Activated CD4-positive, CD25-positive, alpha-beta regulatory T cell treated with anti-CD3 and anti-CD28 coated beads, Interleukin-2, amount 50 U/mL, for 72 hours (primary cell): ENCODE data around the gene SEMA4D.

Experiments used
- DNase-seq: peaks from one replicate; pipeline ENCODE4 v3.0.0; 2021

The SEMA4D gene, protein sequence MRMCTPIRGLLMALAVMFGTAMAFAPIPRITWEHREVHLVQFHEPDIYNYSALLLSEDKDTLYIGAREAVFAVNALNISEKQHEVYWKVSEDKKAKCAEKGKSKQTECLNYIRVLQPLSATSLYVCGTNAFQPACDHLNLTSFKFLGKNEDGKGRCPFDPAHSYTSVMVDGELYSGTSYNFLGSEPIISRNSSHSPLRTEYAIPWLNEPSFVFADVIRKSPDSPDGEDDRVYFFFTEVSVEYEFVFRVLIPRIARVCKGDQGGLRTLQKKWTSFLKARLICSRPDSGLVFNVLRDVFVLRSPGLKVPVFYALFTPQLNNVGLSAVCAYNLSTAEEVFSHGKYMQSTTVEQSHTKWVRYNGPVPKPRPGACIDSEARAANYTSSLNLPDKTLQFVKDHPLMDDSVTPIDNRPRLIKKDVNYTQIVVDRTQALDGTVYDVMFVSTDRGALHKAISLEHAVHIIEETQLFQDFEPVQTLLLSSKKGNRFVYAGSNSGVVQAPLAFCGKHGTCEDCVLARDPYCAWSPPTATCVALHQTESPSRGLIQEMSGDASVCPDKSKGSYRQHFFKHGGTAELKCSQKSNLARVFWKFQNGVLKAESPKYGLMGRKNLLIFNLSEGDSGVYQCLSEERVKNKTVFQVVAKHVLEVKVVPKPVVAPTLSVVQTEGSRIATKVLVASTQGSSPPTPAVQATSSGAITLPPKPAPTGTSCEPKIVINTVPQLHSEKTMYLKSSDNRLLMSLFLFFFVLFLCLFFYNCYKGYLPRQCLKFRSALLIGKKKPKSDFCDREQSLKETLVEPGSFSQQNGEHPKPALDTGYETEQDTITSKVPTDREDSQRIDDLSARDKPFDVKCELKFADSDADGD

DNA sequence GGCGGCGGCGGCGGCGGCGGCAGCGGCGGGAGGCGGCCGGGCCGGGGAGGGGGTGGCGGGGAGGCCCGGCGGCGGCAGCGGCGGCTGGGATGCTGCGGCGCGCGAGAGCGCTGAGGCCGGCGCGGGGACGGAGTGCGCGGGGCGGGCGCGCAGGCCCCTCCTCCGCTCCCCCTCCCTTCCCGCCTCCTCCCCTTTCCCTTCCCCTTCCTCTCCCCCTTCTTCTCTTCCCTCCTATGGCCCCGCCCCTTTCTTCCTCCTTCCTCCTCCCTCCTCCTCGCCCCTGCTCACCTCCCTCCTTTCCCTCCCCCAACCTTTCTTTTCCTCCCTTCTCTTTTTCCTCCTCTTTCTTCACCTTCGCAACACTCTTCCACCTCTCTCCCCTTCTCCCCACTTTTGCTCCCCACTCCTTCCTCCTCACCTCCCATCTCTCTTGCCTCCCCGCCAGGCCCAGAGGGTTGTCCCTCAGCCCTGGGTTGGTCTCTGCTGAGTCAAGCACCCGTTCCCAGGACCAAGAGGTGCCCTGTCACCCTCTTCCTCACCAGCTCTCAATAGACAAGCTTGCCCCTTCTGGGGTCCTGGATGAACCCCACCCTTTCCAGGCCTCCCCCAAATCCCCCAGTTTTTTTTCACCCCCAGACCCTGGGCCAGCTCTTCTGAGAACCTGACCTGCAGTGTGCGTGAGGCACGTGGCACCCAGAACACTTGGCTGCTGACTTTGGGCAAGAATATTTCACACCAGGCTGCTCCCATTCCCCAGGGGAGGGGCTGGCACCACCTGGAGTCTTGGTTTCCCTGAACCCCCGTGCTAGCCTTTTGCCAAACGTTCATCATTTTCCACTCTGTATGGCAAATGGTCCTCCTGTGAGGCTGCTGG is at the start of gene SEMA4D:
TSS of gene SEMA4D (minus strand) at position 136 of the 874 bp plus-strand sequence. CDS start 92,657 bp downstream, outside the sequence.
- no peak for DNase-seq

DNA sequence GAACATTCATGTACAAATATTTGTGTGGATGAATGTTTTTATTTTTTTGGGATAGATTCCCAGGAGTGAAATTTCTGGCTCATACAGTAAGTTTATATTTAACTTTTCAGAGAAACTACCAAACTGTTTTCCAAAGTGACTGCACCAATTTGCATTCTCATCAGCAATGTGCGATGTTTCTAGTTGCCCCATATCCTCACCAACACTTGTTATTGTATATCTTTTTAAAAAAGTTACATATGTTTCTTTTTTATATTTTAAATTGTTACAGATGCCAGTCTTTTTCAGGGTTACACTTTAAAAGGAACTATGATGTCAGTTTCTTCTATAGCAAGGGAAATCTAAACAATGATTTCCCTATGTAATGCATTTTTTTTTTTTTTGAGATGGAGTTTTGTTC is 49.1 kb upstream of the SEMA4D start:
- no peak for DNase-seq

DNA sequence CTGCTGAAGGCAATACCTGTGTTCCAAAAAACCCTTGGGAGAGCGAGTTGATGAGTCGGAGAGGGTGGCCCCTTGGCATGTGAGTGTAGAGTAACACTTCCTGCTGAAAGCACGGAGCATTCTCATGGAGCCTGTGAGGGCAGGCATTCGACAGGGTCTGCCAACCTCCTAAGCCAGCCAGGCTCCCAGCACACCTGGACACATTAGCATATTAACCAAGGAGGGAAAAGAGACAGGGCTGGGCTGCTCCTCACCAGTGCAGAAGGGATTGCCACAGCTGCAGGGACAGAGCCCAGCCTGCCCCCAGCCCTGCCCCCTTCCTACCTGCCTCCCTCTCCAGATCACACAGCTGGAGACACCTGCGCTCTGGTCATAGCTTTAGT is 46.4 kb upstream of the SEMA4D start:
- no peak for DNase-seq

DNA sequence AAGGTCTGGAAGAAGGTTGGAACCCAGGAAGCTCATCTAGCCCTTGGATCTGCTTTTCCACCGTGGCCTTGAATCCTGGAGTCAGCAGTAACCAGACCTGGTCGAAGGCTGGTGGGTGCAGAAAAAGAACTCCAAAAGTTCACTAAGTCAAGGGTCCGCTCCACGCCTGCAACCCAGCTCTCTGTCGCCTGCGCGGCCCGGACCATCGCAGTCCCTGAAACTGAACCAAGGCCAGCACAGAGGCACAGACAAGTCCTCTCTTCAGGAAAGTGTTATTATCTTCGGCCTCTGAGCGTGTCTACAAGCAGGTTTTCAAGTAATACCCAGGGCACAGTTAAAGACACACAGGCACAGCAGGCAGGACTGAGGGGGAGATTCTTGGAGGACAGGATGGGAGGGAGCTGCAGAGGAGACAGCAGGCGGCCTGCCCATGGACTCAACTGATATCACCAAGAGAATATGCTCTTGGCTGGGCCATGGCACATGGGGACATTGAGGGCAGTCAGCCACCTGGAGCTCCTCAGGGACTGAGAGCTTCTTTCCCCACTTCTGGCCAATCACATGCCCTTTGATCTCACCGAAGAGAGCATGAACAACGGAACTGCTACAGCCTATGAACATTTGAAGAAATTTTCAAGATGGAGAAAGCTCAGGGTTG is 45.8 kb upstream of the SEMA4D start:
- DNase-seq = no peak

DNA sequence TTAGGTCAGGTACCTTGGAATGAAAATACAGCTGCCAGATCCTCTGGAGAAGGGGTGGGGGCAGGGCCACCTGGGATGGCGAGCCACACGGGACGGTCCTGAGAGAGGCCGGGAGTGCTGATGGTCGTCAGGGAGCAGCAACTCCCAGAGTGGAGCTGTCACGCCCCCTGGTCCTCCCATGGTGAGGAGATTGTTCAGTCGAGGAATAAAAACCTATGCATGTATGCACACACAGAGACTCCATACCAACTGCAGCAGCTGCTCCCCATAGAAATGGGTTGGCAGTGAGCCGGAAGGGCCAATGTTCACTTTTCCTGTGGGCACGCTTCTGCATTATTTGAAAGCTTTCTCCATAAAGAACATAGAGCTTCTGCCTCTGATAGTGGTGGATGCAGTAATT is 45.2 kb upstream of the SEMA4D start:
- no peak for DNase-seq

DNA sequence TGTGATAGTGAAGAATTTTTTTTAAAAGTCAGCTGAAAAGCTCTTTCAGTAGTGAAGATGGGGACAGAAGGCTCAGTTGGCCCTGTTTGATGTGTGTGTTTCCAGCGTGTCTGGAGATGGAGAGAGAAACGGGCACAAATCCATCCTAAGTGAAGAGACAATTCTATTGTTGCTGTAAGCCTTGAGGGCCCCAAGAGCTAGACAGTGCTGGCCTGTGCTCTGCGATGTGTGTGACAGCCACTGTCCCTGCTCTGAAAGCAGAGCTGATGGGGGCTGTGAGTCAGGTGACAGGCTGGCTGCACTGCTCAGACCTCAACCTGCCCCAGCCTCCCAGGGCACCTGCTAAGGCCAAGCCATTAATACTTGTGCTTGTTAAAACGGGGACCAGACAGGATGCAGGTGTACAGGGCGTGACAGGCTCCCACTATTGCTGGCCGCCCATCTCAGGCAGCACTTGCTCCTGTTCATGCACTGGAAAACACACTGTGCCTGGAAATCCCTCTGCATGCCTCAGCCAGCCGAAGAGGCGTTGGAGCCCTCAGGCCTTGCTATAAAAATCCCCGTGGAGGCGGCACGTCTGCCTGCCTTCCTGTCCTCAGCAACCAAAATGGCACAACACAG is 44.6 kb upstream of the SEMA4D start:
- DNase-seq = no peak

DNA sequence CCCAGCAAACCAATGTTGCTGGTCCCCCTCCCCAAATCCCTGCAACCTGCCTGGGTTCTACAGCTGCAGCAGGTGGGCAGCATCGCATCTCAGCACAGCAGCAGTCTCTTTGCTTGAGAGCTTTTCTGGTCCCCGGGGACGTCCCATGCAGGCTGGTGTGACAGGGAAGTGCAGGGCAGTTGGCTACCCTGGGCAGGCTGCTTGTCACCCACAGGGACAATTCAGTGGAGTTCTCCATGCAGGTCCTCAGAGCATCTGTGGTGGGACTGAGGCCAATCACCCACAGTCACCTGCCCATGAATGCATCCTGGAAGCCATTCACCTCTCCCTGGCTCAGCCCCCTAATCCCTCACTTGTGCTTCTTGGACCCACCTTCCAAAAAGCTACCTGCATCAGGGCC is 43.9 kb upstream of the SEMA4D start:
- DNase-seq = no peak

DNA sequence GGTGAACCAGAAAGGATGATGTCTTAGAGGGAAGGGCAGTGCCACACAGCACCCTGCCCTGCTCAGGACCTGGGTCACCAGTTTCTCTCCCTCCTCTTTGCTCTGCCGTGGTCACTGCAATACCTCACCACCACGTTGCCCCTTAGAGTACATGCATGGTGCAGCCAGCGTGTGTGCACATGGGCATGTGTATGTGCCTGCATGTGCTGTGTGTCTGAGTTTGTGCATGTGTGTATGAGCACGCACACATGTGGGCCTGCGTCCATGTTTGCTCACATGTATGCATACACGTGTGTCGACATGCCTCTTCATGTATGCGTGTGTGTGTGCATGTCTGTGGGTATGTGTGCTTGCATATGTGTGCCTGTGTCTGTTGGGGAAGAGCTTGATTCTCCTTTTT is 41.5 kb upstream of the SEMA4D start:
- DNase-seq = no peak

DNA sequence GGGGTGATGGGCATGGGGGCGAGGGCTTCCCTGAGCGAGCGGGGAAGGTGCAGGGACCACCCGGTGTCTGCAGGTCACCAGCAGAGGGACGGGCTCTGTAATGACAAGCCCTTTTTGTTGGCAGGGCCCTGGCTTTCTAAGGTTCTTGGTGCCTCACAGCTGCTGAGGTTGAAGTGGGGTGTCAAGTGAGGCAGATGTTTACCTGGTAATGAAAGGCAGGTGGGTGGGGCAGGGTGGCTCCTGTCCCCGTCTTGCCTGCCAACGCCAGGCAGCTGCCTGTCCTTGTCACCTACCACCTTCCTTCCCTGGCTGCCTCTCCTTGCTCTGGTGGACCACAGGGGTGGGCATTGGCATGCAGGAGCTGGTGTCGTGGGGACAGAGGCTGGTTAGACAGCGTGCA is 41.0 kb upstream of the SEMA4D start:
- no peak for DNase-seq

DNA sequence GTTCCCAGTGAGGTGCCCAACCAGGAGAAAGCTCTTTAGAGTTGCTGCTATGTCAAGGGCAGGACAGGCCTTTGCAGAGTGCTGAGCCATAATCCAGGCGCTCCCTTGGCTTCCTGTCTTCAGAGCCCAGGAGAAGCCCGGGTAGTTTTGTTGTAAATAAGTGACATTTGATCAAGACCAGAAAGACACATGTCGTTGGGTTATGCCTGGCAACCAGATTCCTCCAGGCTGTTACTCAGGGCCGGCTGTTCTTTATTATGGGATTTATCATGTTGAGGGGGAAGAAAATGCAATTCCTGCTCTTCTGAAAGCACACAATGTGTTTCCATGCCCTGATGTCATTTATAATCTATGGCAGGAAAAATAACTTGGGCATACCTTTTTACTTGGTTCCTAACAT is 39.3 kb upstream of the SEMA4D start:
- no peak for DNase-seq

DNA sequence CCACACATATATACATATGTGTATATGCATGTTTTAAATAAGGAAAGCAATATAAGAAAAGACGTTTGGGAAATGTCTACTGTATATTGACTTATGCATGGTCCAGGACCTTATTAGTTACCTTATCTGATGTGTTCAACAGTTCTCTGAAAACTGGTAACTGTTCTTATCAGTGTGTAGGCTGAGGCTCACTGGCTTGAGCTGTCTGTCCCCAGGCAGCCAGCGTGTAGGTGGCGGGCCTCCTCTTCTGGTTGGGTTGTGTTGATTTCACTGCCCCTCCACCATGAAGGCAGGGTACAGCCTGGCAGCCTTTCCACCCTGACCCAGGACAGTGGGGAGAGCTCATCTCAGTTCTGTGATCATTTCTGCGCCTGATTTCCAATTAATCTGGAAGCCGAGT is 38.7 kb upstream of the SEMA4D start:
- DNase-seq = no peak

DNA sequence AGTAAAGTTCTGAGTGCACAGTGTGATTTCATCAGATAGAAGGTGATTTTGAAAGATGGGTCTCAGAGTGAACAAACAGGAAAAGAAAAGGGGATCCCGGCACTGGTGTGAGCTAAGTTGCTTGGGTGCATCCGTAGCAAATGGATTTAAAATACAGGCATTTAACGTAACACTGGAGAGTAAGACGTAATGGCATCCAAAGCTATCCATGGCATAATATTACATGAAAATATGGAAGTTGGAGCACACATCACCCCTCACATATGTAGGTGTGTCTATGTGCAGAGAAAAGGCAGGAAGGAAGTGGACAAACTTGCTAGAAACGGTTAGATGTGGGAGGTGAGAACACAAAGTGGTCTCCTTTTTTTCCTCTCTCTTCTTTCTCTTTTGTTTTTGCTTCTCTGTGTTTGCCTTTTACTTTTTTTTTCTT is 38.2 kb upstream of the SEMA4D start:
- no peak for DNase-seq

DNA sequence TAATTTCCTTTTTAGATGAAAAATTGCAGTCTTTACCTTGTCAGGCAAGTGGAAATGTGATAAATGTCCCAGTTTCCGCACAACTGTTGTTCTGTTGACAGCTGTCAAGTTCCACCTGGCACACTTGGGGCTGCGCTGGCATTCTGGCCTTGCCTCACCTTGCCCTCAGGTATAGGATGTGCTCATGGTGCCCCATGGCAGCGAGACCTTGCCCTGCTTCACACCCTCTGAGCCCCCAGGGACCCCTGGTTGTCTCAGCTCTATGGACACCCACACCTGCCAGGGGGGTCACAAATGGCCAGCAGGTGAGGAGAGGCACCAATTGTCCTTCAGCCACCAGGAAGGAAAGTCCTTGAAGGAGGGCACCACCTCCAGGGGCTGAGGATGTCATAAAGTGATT is 37.5 kb upstream of the SEMA4D start:
- no peak for DNase-seq

DNA sequence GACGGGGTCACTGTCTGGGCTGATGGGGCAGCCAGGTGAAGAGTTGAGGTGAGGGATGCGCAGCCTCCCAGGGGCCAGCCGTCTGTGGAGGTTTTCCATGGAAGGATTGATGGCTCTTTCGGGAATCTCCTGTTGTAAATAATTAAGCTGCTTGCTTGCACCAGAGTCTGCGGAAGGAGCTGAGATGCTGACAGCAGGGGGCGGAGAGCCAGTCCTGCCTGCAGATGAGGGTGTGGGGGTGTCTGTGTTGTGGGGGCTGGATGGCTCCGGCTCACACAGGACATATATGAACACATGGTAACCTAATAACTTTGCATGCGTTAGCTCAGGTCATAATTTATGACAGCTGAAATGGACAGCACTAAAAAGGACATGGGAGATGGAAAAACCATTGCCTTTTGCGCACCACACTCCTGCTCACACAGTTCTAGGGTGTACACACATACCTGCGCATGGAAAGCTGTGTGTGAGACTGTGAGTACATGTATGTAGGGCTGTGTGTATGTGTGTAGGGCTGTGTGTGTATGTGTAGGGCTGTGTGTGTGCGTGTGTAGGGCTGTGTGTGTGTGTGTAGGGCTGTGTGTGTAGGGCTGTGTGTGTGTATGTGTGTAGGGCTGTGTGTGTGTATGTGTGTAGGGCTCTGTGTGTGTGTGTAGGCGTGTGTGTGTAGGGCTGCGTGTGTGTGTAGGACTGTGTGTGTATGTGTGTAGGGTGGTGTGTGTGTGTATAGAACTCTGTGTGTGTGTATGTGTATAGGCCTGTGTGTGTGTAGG is 36.8 kb upstream of the SEMA4D start:
- no peak for DNase-seq

DNA sequence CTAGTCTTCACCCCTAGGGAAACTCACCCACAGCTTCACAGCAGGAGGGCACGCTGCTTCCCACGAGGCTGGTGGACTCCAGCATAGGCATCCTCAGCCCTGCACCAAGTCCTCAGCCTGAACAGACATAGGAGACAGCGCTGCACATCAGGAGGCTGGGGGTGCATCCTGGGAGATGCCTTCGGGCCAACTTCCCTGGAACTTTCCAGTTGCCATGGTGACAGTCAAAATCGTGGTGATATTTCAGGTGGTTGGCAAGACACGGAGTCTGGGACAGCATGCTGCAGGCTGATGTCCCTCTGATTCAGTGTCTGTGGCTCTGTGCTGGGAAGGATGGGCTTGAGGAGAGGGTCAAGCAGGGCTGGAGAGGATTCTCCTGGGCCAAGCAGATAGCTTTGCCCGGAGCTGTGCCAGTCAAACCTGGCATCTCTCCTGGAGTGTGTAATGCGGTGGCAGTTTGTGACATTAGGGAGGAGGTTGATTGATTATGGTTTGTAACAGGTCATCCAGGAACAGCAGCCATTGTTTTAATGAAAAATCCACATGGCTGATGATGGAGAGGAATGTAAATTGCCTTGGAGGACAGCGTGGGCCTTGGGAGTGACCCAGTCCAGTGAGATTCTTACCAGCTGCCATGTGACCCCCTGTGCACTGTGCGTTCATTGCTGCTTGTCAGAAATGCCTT is 35.6 kb upstream of the SEMA4D start:
- DNase-seq = no peak

DNA sequence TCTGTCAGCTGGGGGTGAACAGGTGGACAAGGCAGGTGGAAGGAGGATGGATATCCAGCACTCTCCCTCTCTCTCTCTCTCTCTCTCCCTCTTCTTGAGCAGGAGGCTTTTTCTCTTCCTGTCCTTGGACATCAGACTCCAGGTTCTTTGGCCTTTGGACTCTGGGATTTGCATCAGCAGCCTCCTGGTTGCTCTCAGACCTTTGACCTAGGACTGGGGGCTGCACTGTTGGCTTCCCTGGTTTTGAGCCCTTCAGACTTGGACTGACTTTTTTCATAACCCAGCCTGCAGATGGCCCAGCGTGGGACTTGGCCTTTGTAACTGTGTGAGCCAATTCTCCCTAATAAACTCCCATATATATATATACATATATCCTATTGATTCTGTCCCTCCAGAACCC is 35.0 kb upstream of the SEMA4D start:
- no peak for DNase-seq

DNA sequence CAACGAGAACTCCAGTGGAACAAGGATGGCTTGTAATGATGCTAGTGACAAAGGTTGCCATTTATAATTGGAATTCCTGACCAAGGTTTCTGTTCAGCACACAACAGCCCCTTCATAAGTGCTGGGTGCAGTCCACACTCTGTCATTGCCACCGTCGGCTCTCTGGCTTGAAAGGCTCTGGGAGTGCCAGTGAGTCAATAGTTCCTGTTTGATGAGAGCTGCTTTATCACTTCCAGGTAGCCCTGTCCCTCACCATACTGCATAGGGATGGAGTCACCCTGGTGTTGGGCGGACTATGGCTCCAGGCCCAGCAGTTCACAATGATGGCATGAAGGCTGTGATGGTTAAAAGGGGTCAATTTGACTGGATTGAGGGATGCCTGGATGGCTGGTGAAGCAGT is 34.6 kb upstream of the SEMA4D start:
- no peak for DNase-seq

DNA sequence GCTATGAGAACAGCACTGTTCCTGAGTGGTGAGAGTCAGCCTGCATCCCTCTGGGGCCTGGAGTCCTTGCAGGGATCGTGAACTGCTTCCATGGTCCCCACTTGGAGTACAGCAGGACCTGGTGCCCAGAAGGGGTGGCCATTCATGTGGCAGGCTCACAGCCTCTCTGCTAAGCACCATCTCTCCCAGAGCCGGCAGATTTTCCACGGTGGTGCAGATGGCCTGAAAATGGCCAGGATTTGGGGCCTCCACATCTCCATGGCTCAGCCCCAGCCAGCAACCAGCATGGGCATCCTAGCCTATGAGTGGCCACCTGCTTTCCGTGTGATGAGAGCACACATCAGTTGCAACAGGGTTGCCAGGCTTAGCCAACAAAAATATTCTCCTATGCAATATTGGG is 33.9 kb upstream of the SEMA4D start:
- no peak for DNase-seq

DNA sequence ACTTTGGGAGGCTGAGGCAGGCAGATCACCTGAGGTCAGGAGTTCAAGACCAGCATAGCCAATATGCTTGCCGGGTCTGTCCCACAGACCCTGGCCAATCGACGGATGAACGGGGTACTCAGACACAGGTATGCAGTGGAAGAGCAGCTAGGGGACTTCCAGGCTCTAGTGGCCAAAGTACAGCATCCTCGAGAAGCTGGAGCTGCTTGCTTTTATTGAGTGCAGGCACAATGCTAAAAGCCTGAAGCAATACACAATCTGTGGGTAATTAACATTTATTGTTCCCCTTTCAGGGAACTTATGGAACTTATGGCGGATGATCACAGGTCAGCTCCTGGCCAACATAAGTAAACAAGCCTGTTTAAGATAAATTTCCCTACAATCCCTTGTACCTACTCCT is 32.8 kb upstream of the SEMA4D start:
- DNase-seq = no peak

DNA sequence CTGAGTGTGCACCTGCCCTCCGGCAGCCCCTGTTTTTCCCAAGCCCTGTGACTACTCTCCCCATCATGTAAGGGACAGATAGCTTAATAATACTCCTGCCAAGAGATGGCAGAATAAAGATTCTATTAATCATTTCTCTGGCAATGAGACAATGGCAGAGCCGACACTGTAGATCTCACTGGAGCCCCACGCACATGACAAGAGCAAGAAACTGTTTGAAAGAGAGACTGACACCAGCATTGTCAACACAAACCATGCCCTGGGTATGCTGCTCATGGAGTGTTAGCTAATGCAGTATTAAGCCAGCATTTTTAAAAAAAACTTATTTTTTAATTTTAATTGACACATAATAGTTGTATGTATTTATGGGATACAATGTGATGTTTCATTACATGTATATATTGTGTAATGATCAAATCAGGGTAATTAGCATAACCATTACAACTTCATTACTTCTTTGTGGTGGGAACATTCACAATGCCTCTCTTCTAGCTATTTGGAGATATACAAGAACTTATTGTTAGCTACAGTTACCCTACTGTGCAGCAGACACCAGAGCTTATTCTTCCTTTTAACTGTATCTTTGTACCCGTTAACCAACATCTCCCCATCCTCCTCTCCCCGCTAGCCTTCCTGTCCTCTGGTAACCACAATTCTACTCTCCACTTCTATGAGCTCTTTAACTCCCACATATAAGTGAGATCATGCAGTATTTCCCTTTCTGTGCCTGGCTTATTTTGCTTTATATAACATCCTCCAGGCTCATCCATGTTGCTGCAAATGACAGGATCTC is 31.5 kb upstream of the SEMA4D start:
- DNase-seq = no peak
